DND-41 (cell line): ENCODE results near the gene RBFOX2.

Experiments
- ATAC-seq: fragments of 200-7000 bp; cut with Tn5 transposase; 3 replicates; pipeline ENCODE4 v1.9.1; 2021; ENCODE audit warnings: low read depth; ENCODE audit not compliant: insufficient read depth
- DNase-seq: peaks from one replicate; pipeline ENCODE4 v3.0.0-alpha.2; 2020
- H2AFZ ChIP-seq: 2 replicates; pipeline ENCODE4 v1.6.0; 2012; ENCODE audit warnings: low read depth, low read length
- H3K27ac ChIP-seq: 2 replicates; pipeline ENCODE4 v1.5.1; 2012; ENCODE audit warnings: low read length, inconsistent platforms
- H3K27me3 ChIP-seq: fragments of 200-600 bp; sonication (generic); 2 replicates; pipeline ENCODE4 v1.6.0; 2012; ENCODE audit warnings: low read length, mild to moderate bottlenecking, inconsistent platforms; ENCODE audit not compliant: insufficient read depth, poor library complexity
- H3K36me3 ChIP-seq: 2 replicates; pipeline ENCODE4 v1.5.1; 2012; ENCODE audit warnings: low read length, inconsistent platforms; ENCODE audit not compliant: insufficient read depth
- H3K4me1 ChIP-seq: 2 replicates; pipeline ENCODE4 v1.5.1; 2012; ENCODE audit warnings: mild to moderate bottlenecking, low read length; ENCODE audit not compliant: insufficient read depth
- H3K4me2 ChIP-seq: 2 replicates; pipeline ENCODE4 v1.6.0; 2012; ENCODE audit warnings: mild to moderate bottlenecking, moderate library complexity, low read length, inconsistent platforms; ENCODE audit not compliant: insufficient read depth
- H3K4me3 ChIP-seq, 2 experiments: fragments of 200-600 bp in 1 of 2; shearing (Covaris generic) in 1 of 2; 2 replicates each; pipeline ENCODE4 v1.5.1; 2012 to 2016; ENCODE audit warnings: inconsistent platforms in 2 of 2, low read length in 2 of 2, mild to moderate bottlenecking in 2 of 2, low read depth in 1 of 2, moderate library complexity in 1 of 2
- H3K79me2 ChIP-seq: 2 replicates; pipeline ENCODE4 v1.6.0; 2012; ENCODE audit warnings: low read length, inconsistent platforms; ENCODE audit not compliant: insufficient read depth
- H3K9ac ChIP-seq: 2 replicates; pipeline ENCODE4 v1.6.0; 2012; ENCODE audit warnings: low read depth, mild to moderate bottlenecking, inconsistent platforms, low read length, moderate library complexity
- H3K9me3 ChIP-seq: 2 replicates; pipeline ENCODE4 v1.5.1; 2012; ENCODE audit warnings: low read length, moderate library complexity, mild to moderate bottlenecking, inconsistent platforms; ENCODE audit not compliant: insufficient read depth, severe bottlenecking
- H4K20me1 ChIP-seq: 2 replicates; pipeline ENCODE4 v1.6.0; 2012; ENCODE audit warnings: low read length; ENCODE audit not compliant: insufficient read depth
- EZH2 ChIP-seq: IDR thresholded peaks from 3 replicates; pipeline ENCODE4 v1.6.1; 2012; ENCODE audit warnings: borderline replicate concordance, low read depth, mild to moderate bottlenecking, moderate library complexity, low read length, inconsistent platforms; ENCODE audit not compliant: severe bottlenecking
- TF ChIP-seq, protein P1 (sequence below): IDR thresholded peaks from 2 replicates; pipeline ENCODE4 v1.5.1; 2012; ENCODE audit warnings: borderline replicate concordance, low read length, moderate library complexity, mild to moderate bottlenecking; ENCODE audit not compliant: poor library complexity, severe bottlenecking; ENCODE audit errors: extremely low read depth

RBFOX2 gene

DNA sequence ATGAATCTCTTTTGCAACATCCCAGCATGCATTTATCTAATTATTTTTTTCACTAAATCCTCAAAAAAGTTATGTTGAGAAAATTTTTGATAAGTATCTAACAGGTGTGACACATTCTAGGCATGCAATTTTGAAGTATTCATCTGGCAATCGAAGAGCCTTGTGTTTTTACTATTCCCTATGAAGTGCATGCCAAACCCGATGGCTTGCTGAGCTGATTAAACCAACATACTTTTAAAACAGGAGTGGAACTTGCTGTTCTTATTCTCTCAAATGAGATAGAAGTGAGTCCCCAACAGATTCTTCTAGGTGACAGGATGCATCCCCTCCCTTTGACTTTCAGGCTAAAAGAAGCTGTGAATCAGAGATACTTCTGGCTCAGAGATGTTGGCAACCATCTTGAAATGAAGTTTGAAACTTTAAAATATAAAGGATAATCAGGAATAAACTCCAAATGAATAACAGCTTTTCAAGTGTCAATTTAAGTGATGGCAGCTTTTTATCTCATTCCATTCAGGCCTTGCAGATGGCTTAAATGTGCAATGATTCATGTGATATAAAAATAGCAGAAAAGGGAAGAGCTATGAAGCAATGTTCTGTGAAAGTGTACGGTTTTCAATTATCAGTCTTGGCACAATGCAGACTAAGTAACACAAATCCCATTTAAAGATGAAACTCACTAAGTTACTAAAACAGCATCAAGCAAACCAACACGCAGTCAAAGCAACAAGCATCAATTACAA lies 243.3 kb downstream of the RBFOX2 start:
- Histone ChIP-seq H3K9me3 (no peaks in the 10 kb centered on the region), H3K27ac (no peak overlapping the region), H3K79me2 (no peaks in the 10 kb centered on the region), H3K4me3 (no peak overlapping the region), H2AFZ (no peak overlapping the region), H3K27me3 (no peaks in the 10 kb centered on the region), H3K9ac (no peak overlapping the region), H3K36me3 (no peaks in the 10 kb centered on the region), H3K4me2 (no peak overlapping the region), H4K20me1 (no peaks in the 10 kb centered on the region), H3K4me1 (no peaks in the 10 kb centered on the region)
- TF ChIP-seq EZH2 = no peak
- TF ChIP-seq, protein P1, sequence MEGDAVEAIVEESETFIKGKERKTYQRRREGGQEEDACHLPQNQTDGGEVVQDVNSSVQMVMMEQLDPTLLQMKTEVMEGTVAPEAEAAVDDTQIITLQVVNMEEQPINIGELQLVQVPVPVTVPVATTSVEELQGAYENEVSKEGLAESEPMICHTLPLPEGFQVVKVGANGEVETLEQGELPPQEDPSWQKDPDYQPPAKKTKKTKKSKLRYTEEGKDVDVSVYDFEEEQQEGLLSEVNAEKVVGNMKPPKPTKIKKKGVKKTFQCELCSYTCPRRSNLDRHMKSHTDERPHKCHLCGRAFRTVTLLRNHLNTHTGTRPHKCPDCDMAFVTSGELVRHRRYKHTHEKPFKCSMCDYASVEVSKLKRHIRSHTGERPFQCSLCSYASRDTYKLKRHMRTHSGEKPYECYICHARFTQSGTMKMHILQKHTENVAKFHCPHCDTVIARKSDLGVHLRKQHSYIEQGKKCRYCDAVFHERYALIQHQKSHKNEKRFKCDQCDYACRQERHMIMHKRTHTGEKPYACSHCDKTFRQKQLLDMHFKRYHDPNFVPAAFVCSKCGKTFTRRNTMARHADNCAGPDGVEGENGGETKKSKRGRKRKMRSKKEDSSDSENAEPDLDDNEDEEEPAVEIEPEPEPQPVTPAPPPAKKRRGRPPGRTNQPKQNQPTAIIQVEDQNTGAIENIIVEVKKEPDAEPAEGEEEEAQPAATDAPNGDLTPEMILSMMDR = no peak
- ATAC-seq = no peak
- no peak for DNase-seq

DNA sequence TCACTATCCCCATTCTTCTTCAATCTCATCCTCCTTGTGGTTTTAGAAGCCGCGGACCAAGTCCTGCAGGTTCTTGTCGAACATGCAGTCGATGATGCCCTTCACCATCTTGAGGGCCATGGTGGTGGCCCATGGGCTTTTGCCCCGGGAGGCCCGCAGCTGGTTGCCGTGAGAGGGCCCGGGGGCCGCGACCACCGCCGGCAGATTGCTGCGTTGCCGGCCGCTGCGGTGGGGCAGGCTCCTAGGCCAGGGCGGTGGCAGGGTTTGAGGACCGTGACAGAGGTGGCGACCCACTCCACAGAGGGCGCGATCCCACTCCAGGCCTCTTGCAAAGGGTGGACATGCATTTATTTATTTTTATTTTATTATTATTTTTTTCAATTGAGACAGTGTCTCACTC lies 244.0 kb downstream of the RBFOX2 start:
- DNase-seq (no peak), ATAC-seq (no peak)
- TF ChIP-seq, protein P1 = no peak
- no peak for TF ChIP-seq EZH2
- H3K4me2 ChIP-seq = no peak overlapping the region
- H4K20me1 ChIP-seq = no peaks in the 10 kb centered on the region
- H3K4me3 ChIP-seq = no peak overlapping the region
- no peaks in the 10 kb centered on the region for H3K36me3 ChIP-seq
- H3K9me3 ChIP-seq = no peaks in the 10 kb centered on the region
- H3K79me2 ChIP-seq = no peaks in the 10 kb centered on the region
- H2AFZ ChIP-seq = no peak overlapping the region
- H3K9ac ChIP-seq = no peak overlapping the region
- no peaks in the 10 kb centered on the region for H3K27me3 ChIP-seq
- H3K27ac ChIP-seq = no peak overlapping the region
- no peaks in the 10 kb centered on the region for H3K4me1 ChIP-seq

DNA sequence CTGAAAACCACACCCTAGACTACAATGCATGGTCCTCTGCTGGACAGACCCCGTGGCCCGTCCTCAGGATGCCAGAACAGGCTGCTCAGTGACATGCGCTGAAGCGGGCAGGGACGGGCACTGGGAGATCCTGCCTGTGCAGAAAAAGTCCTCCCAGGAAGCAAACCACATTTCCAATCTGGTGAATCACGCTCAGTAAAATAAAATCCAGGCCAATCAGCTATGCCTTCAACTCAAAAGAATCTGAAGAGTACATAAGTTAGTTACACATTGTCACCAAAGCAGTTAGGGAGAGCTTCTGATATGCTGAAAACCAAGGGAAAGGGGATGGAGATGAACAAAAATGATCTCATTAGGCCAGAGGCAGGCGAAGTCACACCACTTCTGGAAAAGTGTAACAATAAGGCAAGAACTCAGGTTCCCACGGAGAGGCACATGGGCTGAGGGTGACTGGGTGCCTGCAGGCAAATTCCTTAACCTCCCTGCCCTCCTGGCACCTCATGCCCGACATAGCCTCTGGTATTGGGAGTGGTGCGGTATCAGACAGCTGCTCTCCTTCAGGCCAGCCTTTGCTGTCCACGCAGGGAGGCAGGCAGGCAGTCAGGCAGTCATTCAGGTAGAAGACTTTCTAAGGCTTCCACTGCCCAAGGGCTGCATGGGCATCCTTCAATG lies 244.5 kb downstream of the RBFOX2 start:
- Histone ChIP-seq H3K4me1 (no peaks in the 10 kb centered on the region), H3K4me3 (no peak overlapping the region), H4K20me1 (no peaks in the 10 kb centered on the region), H3K79me2 (no peaks in the 10 kb centered on the region), H3K9ac (no peak overlapping the region), H2AFZ (no peak overlapping the region), H3K27ac (no peak overlapping the region), H3K9me3 (no peaks in the 10 kb centered on the region), H3K36me3 (no peaks in the 10 kb centered on the region), H3K27me3 (no peaks in the 10 kb centered on the region), H3K4me2 (no peak overlapping the region)
- DNase-seq (no peak), ATAC-seq (no peak)
- TF ChIP-seq, protein P1 = no peak
- TF ChIP-seq EZH2 = no peak
